Muscle of arm (tissue), 12 donors: ENCODE data around the gene MAB21L1. TPM values are rescaled to one million over a fixed set of nuclear protein-coding genes. Genes with fewer than 3 reads are reported as not detected.

Experiments
- DNase-seq: peaks from one replicate; pipeline ENCODE4 v3.0.0-alpha.2; 2013
- polyA plus RNA-seq, 12 donors: library from polyadenylated mRNA; unstranded; fragments of 120-200 nt; gene quantifications; one replicate each; pipeline ENCODE4 v1.2.1, GENCODE V29; 2013; ENCODE audit not compliant: insufficient read length in 12 of 12

The MAB21L1 gene
- polyA plus RNA-seq, 12 donors: 4.2 to 14.0 (median 6.0) TPM; not detected in 1

- no peak for DNase-seq
Observed at GRCh38 chr13:35483761-35484160, 7.3 kb upstream of the MAB21L1 start.

- no peak for DNase-seq
Observed at GRCh38 chr13:35482527-35482926, 6.0 kb upstream of the MAB21L1 start.

- DNase-seq: no peak
Observed at GRCh38 chr13:35481777-35482176, 5.3 kb upstream of the MAB21L1 start.

- no peak for DNase-seq
Observed at GRCh38 chr13:35480346-35480745, 3.9 kb upstream of the MAB21L1 start.

- no peak for DNase-seq
Observed at GRCh38 chr13:35479706-35480105, 3.2 kb upstream of the MAB21L1 start.

- DNase-seq: no peak
Observed at GRCh38 chr13:35479038-35479492, 2.6 kb upstream of the MAB21L1 start.

GRCh38 chr13:35478271-35479037, 2.0 kb upstream of the MAB21L1 start:
- DNase-seq: no peak

GRCh38 chr13:35477386-35477946, 977 bp upstream of the MAB21L1 start:
- DNase-seq: no peak

GRCh38 chr13:35475212-35475959, 1.1 kb downstream of the MAB21L1 start:
- peak; percentile 70 for DNase-seq

GRCh38 chr13:35474496-35475211, 1.8 kb downstream of the MAB21L1 start:
- peak; percentile 61 for DNase-seq

- DNase-seq: no peak
Observed at GRCh38 chr13:35473802-35474201, 2.7 kb downstream of the MAB21L1 start.

- no peak for DNase-seq
Observed at GRCh38 chr13:35473206-35473775, 3.2 kb downstream of the MAB21L1 start.

- DNase-seq: no peak
Observed at GRCh38 chr13:35472323-35472881, 4.1 kb downstream of the MAB21L1 start.

GRCh38 chr13:35471706-35472322, 4.7 kb downstream of the MAB21L1 start:
- peak; percentile 49 for DNase-seq

GRCh38 chr13:35470671-35471661, 5.5 kb downstream of the MAB21L1 start:
- peak; percentile 79 for DNase-seq

- DNase-seq: no peak
Observed at GRCh38 chr13:35469806-35470525, 6.5 kb downstream of the MAB21L1 start.

- no peak for DNase-seq
Observed at GRCh38 chr13:35468195-35468594, 8.3 kb downstream of the MAB21L1 start.

- DNase-seq: no peak
Observed at GRCh38 chr13:35465371-35465770, 11.1 kb downstream of the MAB21L1 start.

GRCh38 chr13:35460061-35460460, 16.4 kb downstream of the MAB21L1 start:
- DNase-seq: no peak
